HepG2 (cell line): ENCODE data around the gene XXYLT1. TPM values are rescaled to one million over a fixed set of nuclear protein-coding genes. Genes with fewer than 3 reads are reported as not detected.

Experiments used
- ATAC-seq: fragments of 200-7000 bp; cut with Tn5 transposase; 3 replicates; pipeline ENCODE4 v1.9.1; 2020; ENCODE audit warnings: mild to moderate bottlenecking, moderate library complexity
- BruUV-seq: library from RNA; stranded (reverse); fragments of 400-500 nt; replicated peaks from 2 replicates; lab custom pipeline; 2021; lab: Mats Ljungman, UMichigan
- CTCF ChIA-PET: fragments of 300-600 bp; formaldehyde crosslinking; extraction: SDS; loops from one replicate; lab custom pipeline; 2021; ENCODE audit warnings: low total read pairs, inconsistent platforms, low intra/inter-chr PET ratio; lab: Yijun Ruan, JAX
- POLR2A ChIA-PET: fragments of 350-600 bp; sonication (Branson Sonifier 250); formaldehyde crosslinking; loops from one replicate; lab custom pipeline; 2020; ENCODE audit warnings: antibody characterized with exemption, inconsistent platforms; lab: Yijun Ruan, JAX
- DNase-seq: peaks from one replicate; pipeline ENCODE4 v3.0.0-alpha.2; 2015; ENCODE audit warnings: low spot score
- FAIRE-seq: peaks from 3 replicates; lab custom pipeline; 2011; peaks lifted over from hg19 to GRCh38; lab: Jason Lieb, UNC
- H2AFZ ChIP-seq: one replicate; pipeline ENCODE4 v1.6.1; 2011; ENCODE audit warnings: low read length, inconsistent platforms
- H3K27ac ChIP-seq: fragments of 300-600 bp; 3 replicates; pipeline ENCODE4 v1.8.0; 2011; ENCODE audit warnings: mixed run types, mild to moderate bottlenecking, mixed read lengths, low read length, inconsistent platforms; ENCODE audit not compliant: insufficient read depth; ENCODE audit errors: extremely low read length
- H3K27me3 ChIP-seq, 2 experiments: fragments of 200-600 bp in 1 of 2; 2 replicates in 1 of 2; 3 replicates in 1 of 2; pipeline versions ENCODE4 v1.6.0 to v1.8.0; 2011; ENCODE audit warnings: low read length in 2 of 2, mild to moderate bottlenecking in 2 of 2, moderate library complexity in 2 of 2, inconsistent platforms in 1 of 2; ENCODE audit not compliant: insufficient read depth in 2 of 2, control insufficient read depth in 1 of 2
- H3K36me3 ChIP-seq, 2 experiments: fragments of 200-600 bp in 1 of 2; replicated peaks in 1 of 2; 2 replicates in 1 of 2; 3 replicates in 1 of 2; pipeline versions ENCODE4 v1.5.1 to v1.8.0; 2011; ENCODE audit warnings: low read length in 2 of 2, inconsistent platforms in 1 of 2; ENCODE audit not compliant: insufficient read depth in 2 of 2, control insufficient read depth in 1 of 2
- H3K4me1 ChIP-seq: 2 replicates; pipeline ENCODE4 v1.5.1; 2012; ENCODE audit warnings: low read length, inconsistent platforms; ENCODE audit not compliant: insufficient read depth
- H3K4me2 ChIP-seq: 2 replicates; pipeline ENCODE4 v1.6.0; 2011; ENCODE audit warnings: low read depth, low read length, inconsistent platforms
- H3K4me3 ChIP-seq, 3 experiments: fragments of 200-600 bp in 1 of 3; sonication (generic), shearing (Covaris generic) in 1 of 3; replicated peaks in 1 of 3; 2 replicates each; pipeline ENCODE4 v1.5.1; 2011 to 2016; ENCODE audit warnings: low read length in 3 of 3, inconsistent platforms in 2 of 3, low read depth in 2 of 3, mild to moderate bottlenecking in 2 of 3, control low read depth in 1 of 3, mixed read lengths in 1 of 3; ENCODE audit not compliant: insufficient read depth in 1 of 3
- H3K79me2 ChIP-seq: one replicate; pipeline ENCODE4 v1.6.1; 2011; ENCODE audit warnings: low read length, inconsistent platforms; ENCODE audit not compliant: insufficient read depth
- H3K9ac ChIP-seq: 2 replicates; pipeline ENCODE4 v1.6.0; 2011; ENCODE audit warnings: mild to moderate bottlenecking, low read depth, low read length, inconsistent platforms; ENCODE audit not compliant: insufficient read depth
- H3K9me3 ChIP-seq: 2 replicates; pipeline ENCODE4 v1.5.1; 2012; ENCODE audit warnings: mild to moderate bottlenecking, low read length
- H4K20me1 ChIP-seq: 2 replicates; pipeline ENCODE4 v1.6.0; 2011; ENCODE audit warnings: inconsistent platforms, mild to moderate bottlenecking, low read length, moderate library complexity; ENCODE audit not compliant: insufficient read depth
- AFF4 ChIP-seq: sonication (generic); formaldehyde crosslinking; IDR thresholded peaks from 2 replicates; pipeline ENCODE4 v1.4.0; 2020; ENCODE audit warnings: missing genetic modification reagents
- NONO ChIP-seq, 2 experiments: fragments of 450-650 bp in 1 of 2; sonication (generic) in 1 of 2; formaldehyde crosslinking in 1 of 2; IDR thresholded peaks in 1 of 2; conservative IDR thresholded peaks in 1 of 2; 2 replicates each; pipeline versions ENCODE4 v1.6.1 to v1.8.0; 2017 to 2022; ENCODE audit warnings: mild to moderate bottlenecking in 1 of 2, missing genetic modification reagents in 1 of 2, moderate library complexity in 1 of 2
- PRMT3 ChIP-seq: sonication (generic); formaldehyde crosslinking; IDR thresholded peaks from 2 replicates; pipeline ENCODE4 v1.8.1; 2022; ENCODE audit warnings: low read depth, mild to moderate bottlenecking, moderate library complexity, missing genetic modification reagents, borderline replicate concordance
- TFDP1 ChIP-seq: IDR thresholded peaks from 2 replicates; pipeline ENCODE4 v1.6.1; 2016; ENCODE audit warnings: missing compliant biosample characterization, missing genetic modification reagents, borderline replicate concordance
- ZNF263 ChIP-seq: sonication (generic); formaldehyde crosslinking; IDR thresholded peaks from 2 replicates; pipeline ENCODE4 v1.4.0; 2020; ENCODE audit warnings: missing genetic modification reagents
- WGBS: methylation state at CpG from one replicate; pipeline ENCODE4 v1.1.6; 2017; ENCODE audit warnings: low lambda C conversion rate; 5-methylcytosine and 5-hydroxymethylcytosine counted together
- in situ Hi-C: cut with HindIII; loops from 2 replicates; pipeline ENCODE4 v1.10.0; 2017; ENCODE audit warnings: low pct_unique_long_range_greater_than_20kb; ENCODE audit not compliant: extremely low pct_ligation_motif_present
- intact Hi-C: fragments of 100-400 bp; cut with micrococcal nuclease; formaldehyde crosslinking; loops from one replicate; pipeline ENCODE4 v1.10.0; 2022; ENCODE audit not compliant: unreplicated experiment
- polyA plus RNA-seq, 8 experiments: library from polyadenylated mRNA; depleted of rRNA in 3 of 8; stranded (reverse) in 7 of 8; unstranded in 1 of 8; fragments of >200 nt; fragmentation: Illumina TruSeq in 4 of 8; extraction: Trizol in 4 of 8; gene quantifications; 2 replicates each; pipeline versions ENCODE4 v1.2.1 to v1.2.3, GENCODE V29; 2011 to 2016; ENCODE audit warnings: low read depth in 4 of 8, missing spikeins in 1 of 8, mixed read lengths in 1 of 8; ENCODE audit not compliant: insufficient read depth in 1 of 8
- total RNA-seq, 5 experiments: library from RNA; depleted of rRNA; stranded (reverse); fragments of >200 nt; fragmentation: Illumina TruSeq; extraction: Trizol; gene quantifications; 2 replicates each; pipeline ENCODE4 v1.2.3, GENCODE V29; 2016; ENCODE audit warnings: low read depth in 1 of 5
- TF ChIP-seq, protein P1 (sequence below): sonication (generic); formaldehyde crosslinking; IDR thresholded peaks from 2 replicates; pipeline ENCODE4 v1.4.0; 2020; ENCODE audit warnings: mild to moderate bottlenecking, missing genetic modification reagents

XXYLT1 gene
- total and polyA plus RNA-seq, 2 of the 13 experiments (the other 11 are each of a cell fraction or from before 2014, with no cell fraction given) = 17.7 to 19.0 TPM

- CTCF ChIA-PET = no interaction called here
- no peak for FAIRE-seq
- intact Hi-C loops = no loop called here
- 100% methylated on average over 6 of the region's 6 CpGs for WGBS
- Histone ChIP-seq H3K4me1 (peaks cover 11% of the 10 kb centered on the region), H3K27ac (no peak overlapping the region), H2AFZ (no peak overlapping the region), H3K9ac (no peak overlapping the region), H3K36me3 (peaks cover 3 to 14% of the 10 kb centered on the region in 2 experiments), H3K27me3 (no peaks in the 10 kb centered on the region), H3K79me2 (no peaks in the 10 kb centered on the region), H3K9me3 (no peaks in the 10 kb centered on the region; the same call in 1 of the 2 replicates), H3K4me2 (no peak overlapping the region), H3K4me3 (no peak overlapping the region), H4K20me1 (no peaks in the 10 kb centered on the region)
- TF ChIP-seq ZNF263 = no peak
- TF ChIP-seq, protein P1, sequence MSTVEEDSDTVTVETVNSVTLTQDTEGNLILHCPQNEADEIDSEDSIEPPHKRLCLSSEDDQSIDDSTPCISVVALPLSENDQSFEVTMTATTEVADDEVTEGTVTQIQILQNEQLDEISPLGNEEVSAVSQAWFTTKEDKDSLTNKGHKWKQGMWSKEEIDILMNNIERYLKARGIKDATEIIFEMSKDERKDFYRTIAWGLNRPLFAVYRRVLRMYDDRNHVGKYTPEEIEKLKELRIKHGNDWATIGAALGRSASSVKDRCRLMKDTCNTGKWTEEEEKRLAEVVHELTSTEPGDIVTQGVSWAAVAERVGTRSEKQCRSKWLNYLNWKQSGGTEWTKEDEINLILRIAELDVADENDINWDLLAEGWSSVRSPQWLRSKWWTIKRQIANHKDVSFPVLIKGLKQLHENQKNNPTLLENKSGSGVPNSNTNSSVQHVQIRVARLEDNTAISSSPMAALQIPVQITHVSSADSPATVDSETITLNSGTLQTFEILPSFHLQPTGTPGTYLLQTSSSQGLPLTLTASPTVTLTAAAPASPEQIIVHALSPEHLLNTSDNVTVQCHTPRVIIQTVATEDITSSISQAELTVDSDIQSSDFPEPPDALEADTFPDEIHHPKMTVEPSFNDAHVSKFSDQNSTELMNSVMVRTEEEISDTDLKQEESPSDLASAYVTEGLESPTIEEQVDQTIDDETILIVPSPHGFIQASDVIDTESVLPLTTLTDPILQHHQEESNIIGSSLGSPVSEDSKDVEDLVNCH (CRISPR knock-in tag) = no peak
- TF ChIP-seq TFDP1 (CRISPR knock-in tag) = no peak
- no peak for TF ChIP-seq AFF4
- TF ChIP-seq PRMT3 (CRISPR knock-in tag) = no peak
- no peak for TF ChIP-seq NONO (IDR thresholded peaks at IDR 0.05)
- no peak for TF ChIP-seq NONO (CRISPR knock-in tag; conservative IDR thresholded peaks at IDR 0.05)
- POLR2A ChIA-PET = no interaction called here
- in situ Hi-C loops = no loop called here
- ATAC-seq = no peak
- BruUV-seq = no TSS peak
- no peak for DNase-seq
Observed at GRCh38 chr3:195227871-195228270, 43.1 kb downstream of the XXYLT1 start.
